Ovary (tissue), 9 donors: Measurements from ENCODE around the gene ECM1. TPM values are rescaled to one million over a fixed set of nuclear protein-coding genes. Genes with fewer than 3 reads are reported as not detected.

ENCODE experiments used
- DNase-seq, 5 donors: peaks; one replicate each; pipeline ENCODE4 v3.0.0-alpha.2; 2019 to 2020
- H3K27ac ChIP-seq, 2 donors: fragments of 200-600 bp; one replicate each; pipeline versions ENCODE4 v1.5.1 to v1.8.0; 2019 to 2022
- H3K27me3 ChIP-seq: fragments of 200-600 bp; one replicate; pipeline ENCODE4 v1.8.0; 2022
- H3K36me3 ChIP-seq: fragments of 200-600 bp; sonication (generic); one replicate; pipeline ENCODE4 v1.5.1; 2019
- H3K4me1 ChIP-seq: one replicate; pipeline ENCODE4 v1.8.1; 2013; ENCODE audit warnings: mild to moderate bottlenecking, moderate library complexity; ENCODE audit not compliant: insufficient read depth
- H3K4me3 ChIP-seq: fragments of 200-600 bp; sonication (generic); one replicate; pipeline ENCODE4 v1.5.1; 2017
- H3K9me3 ChIP-seq, 2 donors: fragments of 200-600 bp in 1 of 2; sonication (generic) in 1 of 2; one replicate each; pipeline versions ENCODE4 v1.5.1 to v1.8.1; 2013 to 2019; ENCODE audit warnings: mild to moderate bottlenecking in 1 of 2, moderate library complexity in 1 of 2
- CTCF ChIP-seq, 3 donors: fragments of 450-650 bp in 2 of 3; fragments of 200-600 bp in 1 of 3; IDR thresholded peaks; one replicate each; pipeline versions ENCODE4 v1.5.1 to v1.8.0; 2016 to 2022; ENCODE audit warnings: antibody characterized with exemption in 3 of 3, mild to moderate bottlenecking in 1 of 3
- EP300 ChIP-seq: sonication (generic); formaldehyde crosslinking; IDR thresholded peaks from one replicate; pipeline ENCODE4 v1.6.1; 2017; ENCODE audit warnings: antibody characterized with exemption
- POLR2A ChIP-seq: fragments of 450-650 bp; IDR thresholded peaks from one replicate; pipeline ENCODE4 v1.6.1; 2017; ENCODE audit warnings: antibody characterized with exemption, mild to moderate bottlenecking, moderate library complexity
- WGBS, 3 donors: extraction: QIAGEN DNeasy Blood & Tissue Kit in 1 of 3; methylation state at CpG; one replicate each; pipeline versions ENCODE4 v1.1.5 to v1.1.7; 2013 to 2017; 5-methylcytosine and 5-hydroxymethylcytosine counted together
- intact Hi-C, 4 donors: fragments of 100-400 bp; cut with DNase I; formaldehyde crosslinking; loops; one replicate each; pipeline versions ENCODE4 v1.11.0 to v1.15.1; 2022 to 2023
- polyA plus RNA-seq, 2 donors: library from polyadenylated mRNA; stranded (reverse); fragments of 200-250 nt in 1 of 2; fragments of 350-450 nt in 1 of 2; fragmentation: Illumina TruSeq in 1 of 2; extraction: RNeasy Lipid Tissue Mini Kit (QIAGEN cat#74804) in 1 of 2; gene quantifications; one replicate each; pipeline ENCODE4 v1.2.3, GENCODE V29; 2013 to 2014
- total RNA-seq, 7 donors: library from RNA; depleted of rRNA in 2 of 7; stranded (reverse); fragments of >200 nt in 2 of 7; fragmentation: NEBNext Ultra II Directional in 3 of 7; extraction: Animal tissue kit (Norgen Biotek cat#: 25700) in 3 of 7; gene quantifications; one replicate each; pipeline versions ENCODE4 v1.1.0 to v1.2.4, GENCODE V29; 2016 to 2023
- donor health status: DM: no; HTN: no; CAD: no; lungs with moderate emphysema.
- donor health status: DM: no; HTN: no; CAD: no.
- donor health status: Bipolar disorder and iron deficiency.
- donor health status: DM: yes; HTN: yes; CAD: no.
- donor health status: DM: no; HTN: no; CAD: no.
- donor health status: DM: yes; HTN: yes; CAD: no.

Gene ECM1
- total and polyA plus RNA-seq, 9 donors: 1.8 to 16.7 (median 6.2) TPM

DNA sequence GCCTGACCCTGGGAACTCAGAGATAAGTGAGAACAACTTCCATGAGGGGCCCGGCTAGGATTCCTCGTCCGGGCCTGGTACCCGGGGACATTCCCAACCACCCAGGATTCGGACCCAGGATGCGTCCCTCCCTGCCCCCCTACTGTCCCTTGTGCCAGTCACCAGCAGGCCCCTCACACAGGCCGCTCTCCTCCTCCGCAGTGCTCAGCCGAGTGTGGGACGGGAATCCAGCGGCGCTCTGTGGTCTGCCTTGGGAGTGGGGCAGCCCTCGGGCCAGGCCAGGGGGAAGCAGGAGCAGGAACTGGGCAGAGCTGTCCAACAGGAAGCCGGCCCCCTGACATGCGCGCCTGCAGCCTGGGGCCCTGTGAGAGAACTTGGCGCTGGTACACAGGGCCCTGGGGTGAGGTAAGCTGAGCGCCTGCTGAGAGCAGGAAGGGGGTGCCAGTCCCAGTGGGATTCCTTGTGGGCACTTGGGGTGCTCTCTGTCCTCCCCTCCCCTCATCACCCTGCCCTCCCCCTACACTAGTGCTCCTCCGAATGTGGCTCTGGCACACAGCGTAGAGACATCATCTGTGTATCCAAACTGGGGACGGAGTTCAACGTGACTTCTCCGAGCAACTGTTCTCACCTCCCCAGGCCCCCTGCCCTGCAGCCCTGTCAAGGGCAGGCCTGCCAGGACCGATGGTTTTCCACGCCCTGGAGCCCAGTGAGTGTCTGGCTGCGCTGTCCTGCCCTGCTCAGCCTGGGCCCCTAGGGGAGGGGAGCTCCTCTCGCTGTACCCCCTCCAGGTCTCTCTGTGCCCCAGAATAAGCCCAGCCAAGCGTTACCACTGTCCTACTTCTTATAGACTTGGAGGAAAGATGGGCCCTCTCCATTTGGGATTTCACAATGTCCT lies 51.1 kb downstream of the ECM1 start:
- 70 to 73% (median 71%) methylated on average over 28 of the region's 28 CpGs for WGBS, 3 donors
- intact Hi-C loops: loop anchor here in 3 of 4 donors (10.0 kb wide), 3 partner anchors 66 to 256 kb away; partner anchors contain the start of genes ENSA (in 1 of the 3) and GOLPH3L (in 1 of the 3)
- H3K4me1 ChIP-seq: peaks cover 28% of the 10 kb centered on the region
- TF ChIP-seq POLR2A: no peak
- no peak for TF ChIP-seq EP300
- TF ChIP-seq CTCF (IDR thresholded peaks at IDR 0.05): no peak
- H3K27me3 ChIP-seq: no peaks in the 10 kb centered on the region
- DNase-seq: peak; percentile 56 to 71 (median 61)
- H3K27ac ChIP-seq: peak overlapping the region; percentile 27 to 99
- H3K36me3 ChIP-seq: no peaks in the 10 kb centered on the region
- H3K4me3 ChIP-seq: peak overlapping the region; percentile 22
- no peaks in the 10 kb centered on the region for H3K9me3 ChIP-seq

DNA sequence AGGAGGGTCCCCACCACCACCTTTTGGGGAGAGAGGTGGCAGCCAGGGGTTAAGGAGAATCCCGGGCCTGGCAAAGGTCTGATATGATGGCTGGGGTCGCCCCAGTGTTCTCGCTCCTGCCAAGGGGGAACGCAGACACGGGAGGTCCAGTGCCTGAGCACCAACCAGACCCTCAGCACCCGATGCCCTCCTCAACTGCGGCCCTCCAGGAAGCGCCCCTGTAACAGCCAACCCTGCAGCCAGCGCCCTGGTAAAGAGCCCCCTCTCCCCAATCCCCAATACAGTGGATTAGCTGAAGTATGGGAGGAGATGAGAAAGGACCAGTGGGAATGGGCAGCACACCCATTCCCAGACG lies 51.7 kb downstream of the ECM1 start:
- WGBS, 3 donors: 68 to 73% (median 71%) methylated on average over 10 of the region's 10 CpGs
- Histone ChIP-seq H3K9me3 (no peaks in the 10 kb centered on the region), H3K27me3 (no peaks in the 10 kb centered on the region), H3K4me1 (peaks cover 31% of the 10 kb centered on the region), H3K27ac (peak overlapping the region in 1 of 2 donors; percentile 99), H3K4me3 (no peak overlapping the region), H3K36me3 (no peaks in the 10 kb centered on the region)
- TF ChIP-seq POLR2A: no peak
- TF ChIP-seq CTCF (IDR thresholded peaks at IDR 0.05): no peak
- no peak for TF ChIP-seq EP300
- intact Hi-C loops: loop anchor here (5.0 to 10.0 kb wide), 6 partner anchors 63 to 413 kb away; partner anchors contain the start of genes ENSA (in 2 of the 4), CERS2 (in 1 of the 4) and GOLPH3L (in 1 of the 4)
- peak in 2 of 5 donors; percentile 50 to 51 for DNase-seq

DNA sequence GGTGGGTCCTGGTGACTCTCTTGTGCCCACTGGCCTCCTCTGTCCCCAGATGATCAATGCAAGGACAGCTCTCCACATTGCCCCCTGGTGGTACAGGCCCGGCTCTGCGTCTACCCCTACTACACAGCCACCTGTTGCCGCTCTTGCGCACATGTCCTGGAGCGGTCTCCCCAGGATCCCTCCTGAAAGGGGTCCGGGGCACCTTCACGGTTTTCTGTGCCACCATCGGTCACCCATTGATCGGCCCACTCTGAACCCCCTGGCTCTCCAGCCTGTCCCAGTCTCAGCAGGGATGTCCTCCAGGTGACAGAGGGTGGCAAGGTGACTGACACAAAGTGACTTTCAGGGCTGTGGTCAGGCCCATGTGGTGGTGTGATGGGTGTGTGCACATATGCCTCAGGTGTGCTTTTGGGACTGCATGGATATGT lies 52.1 kb downstream of the ECM1 start:
- Histone ChIP-seq H3K9me3 (no peaks in the 10 kb centered on the region), H3K36me3 (no peaks in the 10 kb centered on the region), H3K27me3 (no peaks in the 10 kb centered on the region), H3K4me1 (peaks cover 31% of the 10 kb centered on the region), H3K4me3 (no peak overlapping the region), H3K27ac (peak overlapping the region; percentile 96 to 99)
- WGBS, 3 donors: 40 to 54% (median 45%) methylated on average over 9 of the region's 9 CpGs
- TF ChIP-seq POLR2A (no peak), CTCF (IDR thresholded peaks at IDR 0.05) (peak; percentile 66 to 83 (median 79))
- DNase-seq: peak; percentile 60 to 83 (median 74)
- intact Hi-C loops: loop anchor here in 3 of 4 donors (5.0 kb wide), 3 partner anchors 62 to 412 kb away; partner anchors contain the start of genes CERS2 (in 1 of the 3) and ENSA (in 1 of the 3)

DNA sequence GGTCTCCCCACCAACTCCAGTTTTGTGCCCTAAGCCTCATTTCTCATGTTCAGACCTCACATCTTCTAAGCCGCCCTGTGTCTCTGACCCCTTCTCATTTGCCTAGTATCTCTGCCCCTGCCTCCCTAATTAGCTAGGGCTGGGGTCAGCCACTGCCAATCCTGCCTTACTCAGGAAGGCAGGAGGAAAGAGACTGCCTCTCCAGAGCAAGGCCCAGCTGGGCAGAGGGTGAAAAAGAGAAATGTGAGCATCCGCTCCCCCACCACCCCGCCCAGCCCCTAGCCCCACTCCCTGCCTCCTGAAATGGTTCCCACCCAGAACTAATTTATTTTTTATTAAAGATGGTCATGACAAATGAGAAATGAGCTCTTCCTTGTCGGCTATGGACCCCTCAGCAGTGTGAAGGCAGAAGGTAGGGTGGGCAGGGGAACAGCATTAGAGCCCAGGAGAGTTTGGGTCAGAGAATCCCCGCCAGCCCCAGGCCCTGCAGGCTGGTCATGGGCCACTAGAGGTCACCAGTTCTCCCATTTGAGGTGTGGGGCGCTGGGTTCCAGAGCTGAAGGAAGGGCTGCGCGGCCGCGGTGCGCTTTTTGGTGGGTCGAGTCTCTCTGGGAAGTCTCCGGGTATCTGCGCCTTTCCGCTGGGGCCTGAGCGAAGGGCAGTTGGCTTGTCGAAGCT lies 52.8 kb downstream of the ECM1 start:
- Histone ChIP-seq H3K27me3 (no peaks in the 10 kb centered on the region), H3K4me3 (peak overlapping the region; percentile 56), H3K27ac (peak overlapping the region; percentile 96 to 99), H3K36me3 (no peaks in the 10 kb centered on the region), H3K4me1 (peaks cover 35% of the 10 kb centered on the region), H3K9me3 (no peaks in the 10 kb centered on the region)
- intact Hi-C loops: loop anchor here in 3 of 4 donors (5.0 kb wide), 3 partner anchors 62 to 412 kb away; partner anchors contain the start of genes CERS2 (in 1 of the 3) and ENSA (in 1 of the 3)
- peak; percentile 88 to 92 (median 91) for DNase-seq
- 13 to 16% (median 15%) methylated on average over 17 of the region's 17 CpGs for WGBS, 3 donors
- TF ChIP-seq CTCF (IDR thresholded peaks at IDR 0.05): peak; percentile 77 to 89 (median 85)
- TF ChIP-seq EP300: no peak
- no peak for TF ChIP-seq POLR2A
